Measurements from ENCODE around the gene PCDHA8. TPM values are rescaled to one million over a fixed set of nuclear protein-coding genes. Genes with fewer than 3 reads are reported as not detected.
"Not testable (repeated sequence)": the region's sequence is repeated elsewhere in the genome, so short reads cannot be mapped to it uniquely, and the experiment has no call there.

Gene PCDHA8
- total and polyA plus RNA-seq, 5 donors from 2014 or later: not detected

GRCh38 chr5:140875085-140876065 lies 34.4 kb downstream of the PCDHA8 start, which contains the start of gene PCDHA12:
Gene PCDHA12 (plus strand): TSS chr5:140875308. CDS start chr5:140875473, 165 bp downstream.
- Histone ChIP-seq H3K4me1 (ENCODE audit: control insufficient read depth, insufficient read depth, low read length, poor library complexity, severe bottlenecking) (no peaks in the 10 kb centered on the region), H3K4me3 (ENCODE audit: low read depth, low read length) (no peak within 1 kb of the TSS), H3K27ac (ENCODE audit: insufficient read depth, low read length, poor library complexity, severe bottlenecking) (no peak within 1 kb of the TSS), H3K9me3 (ENCODE audit: control insufficient read depth in 2 of 2, low read length in 2 of 2) (peaks cover 8 to 14% of the 10 kb centered on the region in 2 experiments), H3K36me3 (ENCODE audit: control insufficient read depth, insufficient read depth, low read length) (no peaks in the 10 kb centered on the region), H3K27me3 (ENCODE audit: control insufficient read depth, insufficient read depth, low read length) (peaks cover 3% of the 10 kb centered on the region)
- Mint-ChIP-seq H3K27me3 (peaks cover 6% of the 10 kb centered on the region), H3K9me3 (peaks cover 4 to 33% (median 12%) of the 10 kb centered on the region in 7 donors), H3K36me3 (no peaks in the 10 kb centered on the region), H3K4me1 (no peaks in the 10 kb centered on the region), H3K27ac (no peak within 1 kb of the TSS), H3K4me3 (no peak within 1 kb of the TSS)
- no peak for ATAC-seq (ENCODE audit: low read depth in 2 of 2)
- DNase-seq: no peak

GRCh38 chr5:140876541-140877261 lies 35.7 kb downstream of the PCDHA8 start:
- H3K9me3 Mint-ChIP-seq: peaks cover 4 to 43% (median 14%) of the 10 kb centered on the region in 7 donors
- DNase-seq; ATAC-seq (ENCODE audit: low read depth in 2 of 2); H3K27ac Mint-ChIP-seq; H3K4me3 ChIP-seq (ENCODE audit: low read depth, low read length); H3K27ac ChIP-seq (ENCODE audit: insufficient read depth, low read length, poor library complexity, severe bottlenecking); H3K27me3 ChIP-seq (ENCODE audit: control insufficient read depth, insufficient read depth, low read length); H3K36me3 Mint-ChIP-seq; H3K4me1 ChIP-seq (ENCODE audit: control insufficient read depth, insufficient read depth, low read length, poor library complexity, severe bottlenecking); H3K27me3 Mint-ChIP-seq; H3K4me1 Mint-ChIP-seq; H3K4me3 Mint-ChIP-seq; H3K36me3 ChIP-seq (ENCODE audit: control insufficient read depth, insufficient read depth, low read length): not testable (repeated sequence)
- peaks cover 14% of the 10 kb centered on the region in 2 experiments for H3K9me3 ChIP-seq (ENCODE audit: control insufficient read depth in 2 of 2, low read length in 2 of 2)

DNA sequence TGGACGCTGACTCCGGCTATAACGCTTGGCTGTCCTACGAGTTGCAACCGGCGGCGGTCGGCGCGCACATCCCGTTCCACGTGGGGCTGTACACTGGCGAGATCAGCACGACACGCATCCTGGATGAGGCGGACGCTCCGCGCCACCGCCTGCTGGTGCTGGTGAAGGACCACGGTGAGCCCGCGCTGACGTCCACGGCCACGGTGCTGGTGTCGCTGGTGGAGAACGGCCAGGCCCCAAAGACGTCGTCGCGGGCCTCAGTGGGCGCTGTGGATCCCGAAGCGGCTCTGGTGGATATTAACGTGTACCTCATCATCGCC lies 36.2 kb downstream of the PCDHA8 start:
- no peaks in the 10 kb centered on the region for H3K27me3 Mint-ChIP-seq
- DNase-seq: no peak
- peaks cover 17 to 19% of the 10 kb centered on the region in 2 experiments for H3K9me3 ChIP-seq (ENCODE audit: control insufficient read depth in 2 of 2, low read length in 2 of 2)

DNA sequence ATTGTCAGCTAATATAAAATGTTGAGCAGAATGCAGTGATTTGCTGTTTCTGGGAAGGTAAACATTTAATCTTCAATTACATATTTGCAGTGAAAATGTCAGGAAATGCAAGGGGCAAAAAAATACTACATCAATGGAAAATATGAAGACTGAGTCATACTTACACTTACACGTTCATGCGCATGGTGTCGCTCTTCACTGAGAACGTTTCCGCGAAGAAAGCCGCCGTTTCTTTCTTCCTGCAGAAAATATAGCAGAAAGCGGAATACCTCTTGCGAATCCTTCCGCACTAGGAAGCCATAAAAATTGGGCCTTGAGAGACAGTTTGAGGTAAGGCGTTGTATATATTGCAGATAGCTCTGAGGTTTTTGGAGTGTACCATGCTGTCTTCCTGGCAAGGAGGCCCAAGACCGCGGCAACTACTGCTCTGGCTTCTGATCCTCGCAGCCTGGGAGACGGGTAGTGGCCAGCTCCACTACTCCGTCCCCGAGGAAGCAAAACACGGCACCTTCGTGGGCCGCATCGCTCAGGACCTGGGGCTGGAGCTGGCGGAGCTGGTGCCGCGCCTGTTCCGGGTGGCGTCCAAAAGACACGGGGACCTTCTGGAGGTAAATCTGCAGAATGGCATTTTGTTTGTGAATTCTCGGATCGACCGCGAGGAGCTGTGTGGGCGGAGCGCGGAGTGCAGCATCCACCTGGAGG lies 41.1 kb downstream of the PCDHA8 start, which contains the start of gene PCDHA13:
Gene PCDHA13, plus strand, starts transcription at position 236 of the 702 bp plus-strand sequence. Its CDS starts 145 bp downstream, at position 381.
- Mint-ChIP-seq H3K36me3 (peaks cover 3% of the 10 kb centered on the region), H3K27ac (no peak within 1 kb of the TSS), H3K27me3 (no peaks in the 10 kb centered on the region), H3K4me1 (no peaks in the 10 kb centered on the region), H3K9me3 (peaks cover 4 to 27% (median 15%) of the 10 kb centered on the region in 7 donors), H3K4me3 (no peak within 1 kb of the TSS)
- no peak within 1 kb of the TSS for H3K4me3 ChIP-seq (ENCODE audit: low read depth, low read length)
- H3K4me1 ChIP-seq (ENCODE audit: control insufficient read depth, insufficient read depth, low read length, poor library complexity, severe bottlenecking): no peaks in the 10 kb centered on the region
- no peaks in the 10 kb centered on the region for H3K36me3 ChIP-seq (ENCODE audit: control insufficient read depth, insufficient read depth, low read length)
- H3K9me3 ChIP-seq (ENCODE audit: control insufficient read depth in 2 of 2, low read length in 2 of 2): peaks cover 11 to 27% of the 10 kb centered on the region in 2 experiments
- no peaks in the 10 kb centered on the region for H3K27me3 ChIP-seq (ENCODE audit: control insufficient read depth, insufficient read depth, low read length)
- ATAC-seq (ENCODE audit: low read depth in 2 of 2) (no peak), DNase-seq (no peak)
- no peak within 1 kb of the TSS for H3K27ac ChIP-seq (ENCODE audit: insufficient read depth, low read length, poor library complexity, severe bottlenecking)

More for the DNA sequence above, 36.2 kb downstream of the PCDHA8 start:
- Histone ChIP-seq H3K27me3 (ENCODE audit: control insufficient read depth, insufficient read depth, low read length) (peaks cover 3% of the 10 kb centered on the region), H3K4me3 (ENCODE audit: low read depth, low read length) (no peak overlapping the region), H3K4me1 (ENCODE audit: control insufficient read depth, insufficient read depth, low read length, poor library complexity, severe bottlenecking) (no peaks in the 10 kb centered on the region), H3K36me3 (ENCODE audit: control insufficient read depth, insufficient read depth, low read length) (no peaks in the 10 kb centered on the region), H3K27ac (ENCODE audit: insufficient read depth, low read length, poor library complexity, severe bottlenecking) (no peak overlapping the region)
- no peak for ATAC-seq (ENCODE audit: low read depth in 2 of 2)
- Mint-ChIP-seq H3K9me3 (peaks cover 4 to 41% (median 15%) of the 10 kb centered on the region in 7 donors), H3K36me3 (no peaks in the 10 kb centered on the region), H3K4me3 (no peak overlapping the region), H3K4me1 (no peaks in the 10 kb centered on the region), H3K27ac (no peak overlapping the region)

- Histone ChIP-seq H3K4me1 (ENCODE audit: control insufficient read depth, insufficient read depth, low read length, poor library complexity, severe bottlenecking) (no peaks in the 10 kb centered on the region), H3K9me3 (ENCODE audit: control insufficient read depth in 2 of 2, low read length in 2 of 2) (peaks cover 11 to 27% of the 10 kb centered on the region in 2 experiments), H3K36me3 (ENCODE audit: control insufficient read depth, insufficient read depth, low read length) (no peaks in the 10 kb centered on the region), H3K4me3 (ENCODE audit: low read depth, low read length) (no peak overlapping the region), H3K27ac (ENCODE audit: insufficient read depth, low read length, poor library complexity, severe bottlenecking) (no peak overlapping the region), H3K27me3 (ENCODE audit: control insufficient read depth, insufficient read depth, low read length) (no peaks in the 10 kb centered on the region)
- DNase-seq (no peak), ATAC-seq (ENCODE audit: low read depth in 2 of 2) (no peak)
- H3K27ac Mint-ChIP-seq: no peak overlapping the region
- H3K36me3 Mint-ChIP-seq: peaks cover 3% of the 10 kb centered on the region
- peaks cover 4% of the 10 kb centered on the region for H3K27me3 Mint-ChIP-seq
- H3K4me1 Mint-ChIP-seq: no peaks in the 10 kb centered on the region
- peaks cover 6 to 29% (median 17%) of the 10 kb centered on the region in 7 donors for H3K9me3 Mint-ChIP-seq
- H3K4me3 Mint-ChIP-seq: no peak overlapping the region
Observed at GRCh38 chr5:140882591-140882899, 41.6 kb downstream of the PCDHA8 start.

GRCh38 chr5:140883373-140883772 lies 42.4 kb downstream of the PCDHA8 start:
- no peaks in the 10 kb centered on the region for H3K4me1 ChIP-seq (ENCODE audit: control insufficient read depth, insufficient read depth, low read length, poor library complexity, severe bottlenecking)
- Mint-ChIP-seq H3K9me3 (peaks cover 6 to 30% (median 15%) of the 10 kb centered on the region in 7 donors), H3K36me3 (peaks cover 3% of the 10 kb centered on the region), H3K27me3 (peaks cover 5% of the 10 kb centered on the region), H3K27ac (no peak overlapping the region), H3K4me1 (no peaks in the 10 kb centered on the region), H3K4me3 (no peak overlapping the region)
- no peaks in the 10 kb centered on the region for H3K36me3 ChIP-seq (ENCODE audit: control insufficient read depth, insufficient read depth, low read length)
- ATAC-seq (ENCODE audit: low read depth in 2 of 2): no peak
- DNase-seq: no peak
- H3K27me3 ChIP-seq (ENCODE audit: control insufficient read depth, insufficient read depth, low read length): no peaks in the 10 kb centered on the region
- peaks cover 11 to 27% of the 10 kb centered on the region in 2 experiments for H3K9me3 ChIP-seq (ENCODE audit: control insufficient read depth in 2 of 2, low read length in 2 of 2)
- H3K27ac ChIP-seq (ENCODE audit: insufficient read depth, low read length, poor library complexity, severe bottlenecking): no peak overlapping the region
- H3K4me3 ChIP-seq (ENCODE audit: low read depth, low read length): no peak overlapping the region

DNA sequence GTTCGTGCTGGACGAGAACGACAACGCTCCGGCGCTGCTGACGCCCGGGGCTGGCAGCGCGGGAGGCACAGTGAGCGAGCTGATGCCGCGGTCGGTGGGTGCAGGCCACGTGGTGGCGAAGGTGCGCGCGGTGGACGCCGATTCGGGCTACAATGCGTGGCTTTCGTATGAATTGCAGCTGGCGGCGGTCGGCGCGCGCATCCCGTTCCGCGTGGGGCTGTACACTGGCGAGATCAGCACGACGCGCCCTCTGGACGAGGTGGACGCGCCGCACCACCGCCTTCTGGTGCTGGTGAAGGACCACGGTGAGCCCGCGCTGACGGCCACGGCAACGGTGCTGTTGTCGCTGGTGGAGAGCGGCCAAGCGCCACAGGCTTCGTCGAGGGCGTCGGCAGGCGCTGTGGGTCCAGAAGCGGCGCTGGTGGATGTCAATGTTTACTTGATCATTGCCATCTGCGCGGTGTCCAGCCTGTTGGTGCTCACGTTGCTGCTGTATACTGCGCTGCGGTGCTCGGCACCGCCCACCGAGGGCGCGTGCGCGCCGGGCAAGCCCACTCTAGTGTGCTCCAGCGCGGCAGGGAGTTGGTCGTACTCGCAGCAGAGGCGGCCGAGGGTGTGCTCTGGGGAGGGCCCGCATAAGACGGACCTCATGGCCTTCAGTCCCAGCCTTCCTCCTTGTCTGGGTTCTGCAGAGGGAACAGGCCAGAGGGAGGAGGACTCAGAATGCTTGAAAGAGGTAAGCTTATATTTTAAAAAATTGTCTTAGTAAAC lies 43.1 kb downstream of the PCDHA8 start:
- Mint-ChIP-seq H3K4me1 (no peaks in the 10 kb centered on the region), H3K27me3 (peaks cover 5% of the 10 kb centered on the region), H3K27ac (no peak overlapping the region)

More for the DNA sequence above, 43.1 kb downstream of the PCDHA8 start:
- no peak for ATAC-seq (ENCODE audit: low read depth in 2 of 2)
- Histone ChIP-seq H3K4me1 (ENCODE audit: control insufficient read depth, insufficient read depth, low read length, poor library complexity, severe bottlenecking) (no peaks in the 10 kb centered on the region), H3K27me3 (ENCODE audit: control insufficient read depth, insufficient read depth, low read length) (no peaks in the 10 kb centered on the region), H3K9me3 (ENCODE audit: control insufficient read depth in 2 of 2, low read length in 2 of 2) (peaks cover 11 to 27% of the 10 kb centered on the region in 2 experiments), H3K27ac (ENCODE audit: insufficient read depth, low read length, poor library complexity, severe bottlenecking) (no peak overlapping the region), H3K4me3 (ENCODE audit: low read depth, low read length) (no peak overlapping the region), H3K36me3 (ENCODE audit: control insufficient read depth, insufficient read depth, low read length) (no peaks in the 10 kb centered on the region)
- no peak for DNase-seq
- H3K36me3 Mint-ChIP-seq: peaks cover 3% of the 10 kb centered on the region
- peaks cover 6 to 30% (median 15%) of the 10 kb centered on the region in 7 donors for H3K9me3 Mint-ChIP-seq
- no peak overlapping the region for H3K4me3 Mint-ChIP-seq
